ENCODE data around the gene TMEM131L.

Gene TMEM131L

GRCh38 chr4:153421941-153422340 lies 44.2 kb upstream of the TMEM131L start:
- no peak for TF ChIP-seq ZFX (IDR thresholded peaks at IDR 0.05; ENCODE audit: borderline replicate concordance)
- TF ChIP-seq, protein P1, sequence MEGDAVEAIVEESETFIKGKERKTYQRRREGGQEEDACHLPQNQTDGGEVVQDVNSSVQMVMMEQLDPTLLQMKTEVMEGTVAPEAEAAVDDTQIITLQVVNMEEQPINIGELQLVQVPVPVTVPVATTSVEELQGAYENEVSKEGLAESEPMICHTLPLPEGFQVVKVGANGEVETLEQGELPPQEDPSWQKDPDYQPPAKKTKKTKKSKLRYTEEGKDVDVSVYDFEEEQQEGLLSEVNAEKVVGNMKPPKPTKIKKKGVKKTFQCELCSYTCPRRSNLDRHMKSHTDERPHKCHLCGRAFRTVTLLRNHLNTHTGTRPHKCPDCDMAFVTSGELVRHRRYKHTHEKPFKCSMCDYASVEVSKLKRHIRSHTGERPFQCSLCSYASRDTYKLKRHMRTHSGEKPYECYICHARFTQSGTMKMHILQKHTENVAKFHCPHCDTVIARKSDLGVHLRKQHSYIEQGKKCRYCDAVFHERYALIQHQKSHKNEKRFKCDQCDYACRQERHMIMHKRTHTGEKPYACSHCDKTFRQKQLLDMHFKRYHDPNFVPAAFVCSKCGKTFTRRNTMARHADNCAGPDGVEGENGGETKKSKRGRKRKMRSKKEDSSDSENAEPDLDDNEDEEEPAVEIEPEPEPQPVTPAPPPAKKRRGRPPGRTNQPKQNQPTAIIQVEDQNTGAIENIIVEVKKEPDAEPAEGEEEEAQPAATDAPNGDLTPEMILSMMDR (IDR thresholded peaks at IDR 0.05) = no peak
- H3K27ac ChIP-seq = no peak overlapping the region

DNA sequence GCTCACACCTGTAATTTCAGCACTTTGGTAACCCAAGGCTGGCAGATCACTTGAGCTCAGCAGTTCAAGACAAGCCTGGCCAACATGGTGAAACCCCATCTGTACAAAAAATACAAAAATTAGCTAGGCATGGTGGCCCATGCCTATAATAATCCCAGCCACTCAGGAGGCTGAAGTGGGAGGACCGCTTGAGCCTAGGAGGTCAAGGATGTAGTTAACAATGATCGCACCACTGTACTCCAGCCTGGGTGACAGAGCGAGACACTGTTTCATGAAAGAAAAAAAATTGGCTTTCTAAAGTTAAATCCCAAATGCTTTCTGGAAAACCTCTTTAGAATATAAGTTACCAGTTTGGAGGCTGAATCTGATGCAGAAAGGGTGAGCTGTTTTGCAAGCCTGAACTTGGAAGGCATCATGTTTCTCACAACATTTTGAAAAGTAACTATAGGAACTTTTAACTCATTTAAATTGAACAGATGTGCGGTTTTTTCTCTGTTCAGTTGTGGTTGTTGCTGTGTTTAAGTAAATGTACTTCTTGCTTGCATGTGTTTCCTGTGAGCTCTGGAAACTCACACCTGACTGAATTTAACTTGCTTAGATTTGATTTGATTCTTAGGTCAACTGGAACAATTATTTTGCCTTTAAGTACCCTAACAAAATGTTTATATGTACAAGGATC lies 39.8 kb upstream of the TMEM131L start:
- H3K27ac ChIP-seq = no peak overlapping the region
- TF ChIP-seq, protein P1 (IDR thresholded peaks at IDR 0.05) = no peak
- no peak for TF ChIP-seq ZFX (IDR thresholded peaks at IDR 0.05; ENCODE audit: borderline replicate concordance)

- TF ChIP-seq, protein P1 (IDR thresholded peaks at IDR 0.05) = no peak
- TF ChIP-seq ZFX (IDR thresholded peaks at IDR 0.05; ENCODE audit: borderline replicate concordance) = no peak
- H3K27ac ChIP-seq = no peak overlapping the region
Measured at GRCh38 chr4:153427363-153428071, 38.6 kb upstream of the TMEM131L start.

GRCh38 chr4:153428941-153429475 lies 37.2 kb upstream of the TMEM131L start:
- no peak overlapping the region for H3K27ac ChIP-seq
- no peak for TF ChIP-seq ZFX (IDR thresholded peaks at IDR 0.05; ENCODE audit: borderline replicate concordance)
- TF ChIP-seq, protein P1 (IDR thresholded peaks at IDR 0.05) = no peak

DNA sequence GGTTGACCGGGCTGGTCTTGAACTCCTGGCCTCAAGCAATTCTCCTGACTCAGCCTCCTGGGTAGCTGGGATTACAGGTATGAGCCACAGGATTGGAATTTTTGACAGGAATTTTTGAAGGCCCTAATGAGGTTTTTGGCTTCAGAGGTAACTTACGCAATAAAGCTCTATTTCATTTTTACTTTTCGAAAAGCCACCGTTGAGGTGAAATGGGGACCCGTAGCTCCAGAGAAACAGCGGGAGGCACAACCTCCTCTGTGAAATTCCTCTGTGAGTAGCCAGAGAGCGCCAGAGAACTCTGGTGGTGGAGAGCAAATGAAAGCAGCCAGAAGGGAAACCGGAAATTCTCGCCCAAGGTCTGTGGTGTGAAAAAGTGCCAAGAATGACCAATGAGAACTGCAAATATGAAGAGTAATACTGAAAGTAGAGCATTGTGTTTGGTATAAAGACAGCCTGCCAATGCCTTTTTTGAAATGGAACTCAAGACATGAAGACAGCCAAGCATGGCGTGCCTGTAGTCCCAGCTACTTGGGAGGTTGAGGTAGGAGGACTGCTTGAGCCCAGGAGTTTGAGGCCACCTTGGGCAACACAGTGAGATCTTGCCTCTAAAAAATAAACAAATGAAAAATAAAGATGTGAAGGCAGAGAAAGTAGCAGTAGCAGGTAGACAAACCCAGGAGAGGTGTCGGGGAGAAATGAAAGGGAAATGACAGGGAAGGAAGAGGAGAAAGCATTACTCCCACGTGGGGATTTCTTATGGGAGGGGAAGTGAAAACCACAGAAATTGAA lies 33.0 kb upstream of the TMEM131L start:
- H3K27ac ChIP-seq = no peak overlapping the region
- TF ChIP-seq, protein P1 (IDR thresholded peaks at IDR 0.05) = peak; percentile 72
- TF ChIP-seq ZFX (IDR thresholded peaks at IDR 0.05; ENCODE audit: borderline replicate concordance) = no peak

DNA sequence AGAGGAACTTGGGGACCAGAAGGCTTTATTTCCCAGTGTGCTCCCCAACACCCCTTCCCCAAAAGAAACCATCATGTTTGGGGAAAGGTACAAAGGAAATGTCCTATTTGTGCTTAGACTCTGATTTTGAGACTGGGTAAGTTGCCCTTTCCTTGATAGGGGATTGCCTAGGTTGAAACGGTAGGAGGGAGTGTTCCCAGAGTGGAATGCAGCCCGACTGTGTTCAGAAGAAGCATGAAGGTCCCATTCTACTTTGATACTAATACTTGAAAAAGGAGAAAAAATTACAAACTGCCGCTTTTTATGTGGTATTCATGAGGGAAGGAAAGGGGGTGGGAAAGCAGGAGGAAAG lies 32.4 kb upstream of the TMEM131L start:
- H3K27ac ChIP-seq = no peak overlapping the region
- TF ChIP-seq, protein P1 (IDR thresholded peaks at IDR 0.05) = no peak
- no peak for TF ChIP-seq ZFX (IDR thresholded peaks at IDR 0.05; ENCODE audit: borderline replicate concordance)
